NK-92 treated with Interleukin-12 subunit alpha and Interleukin-12 subunit beta, amount 100 ng/mL, for 24 hours (cell line): Measurements from ENCODE around the gene TANGO2.

Experiments used
- DNase-seq: peaks from one replicate; lab custom pipeline; 2025; lab: John Stamatoyannopoulos, UW

Gene TANGO2

DNA sequence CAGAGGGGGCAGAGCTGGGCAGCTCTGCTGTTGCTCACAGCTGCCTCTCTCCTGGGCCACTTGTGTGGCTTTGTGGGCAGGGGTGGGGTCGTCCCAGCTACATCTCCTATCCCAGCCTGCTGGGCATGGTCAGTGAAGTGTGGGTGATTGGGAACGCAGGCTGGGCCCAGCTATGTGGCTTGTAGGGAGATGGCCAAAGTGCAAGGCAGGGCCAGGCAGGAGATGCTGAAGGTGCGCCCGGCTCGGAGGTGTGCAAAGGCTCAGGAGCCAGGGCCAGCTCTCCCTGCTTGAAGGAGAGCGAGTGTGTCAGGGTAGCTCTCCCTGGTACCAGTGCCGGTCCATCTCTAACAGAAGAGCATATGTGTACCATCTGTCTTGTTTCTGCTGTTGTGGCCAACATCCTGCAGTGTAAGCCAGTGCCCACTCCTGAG lies 86.6 kb downstream of the TANGO2 start:
- no peak for DNase-seq

DNA sequence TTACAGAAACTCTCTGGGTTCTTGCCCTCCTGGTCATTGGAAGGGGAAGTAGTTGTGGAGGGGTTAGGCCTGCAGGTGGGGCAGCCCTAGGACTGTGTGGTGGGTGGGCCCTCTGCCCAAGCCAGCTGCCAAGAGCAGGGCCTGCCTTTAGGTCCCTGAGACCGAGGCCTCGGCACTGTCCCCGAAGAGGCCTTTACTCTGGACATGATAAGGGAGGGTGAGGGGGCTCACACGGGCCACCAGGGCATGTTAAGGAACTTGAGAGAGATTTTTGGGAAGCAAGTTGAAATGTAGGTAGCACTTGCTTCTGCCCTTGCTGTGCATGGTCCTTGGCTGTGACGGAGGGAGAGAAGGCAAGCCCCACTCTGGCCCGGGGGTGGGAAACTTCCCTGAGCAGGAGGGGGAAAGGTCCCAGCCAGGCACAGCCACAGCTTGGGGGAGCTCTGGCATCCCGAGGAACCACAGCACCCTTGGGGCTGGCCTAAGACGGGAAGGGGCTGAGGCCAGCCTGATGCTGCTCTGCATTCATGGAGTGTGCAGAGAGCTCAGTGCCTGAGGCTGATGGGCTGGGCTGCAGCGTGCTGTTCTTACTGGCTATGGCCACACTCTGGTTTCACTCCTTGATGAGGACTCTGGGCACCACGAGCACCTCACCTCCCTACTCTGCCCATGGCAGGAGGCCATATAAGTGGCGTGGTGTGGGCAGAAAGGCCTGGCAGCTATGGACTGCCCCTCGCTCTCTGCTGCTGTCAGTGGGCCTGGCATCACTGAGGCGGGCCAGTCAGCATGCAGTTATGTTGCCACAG lies 87.2 kb downstream of the TANGO2 start:
- DNase-seq = no peak

DNA sequence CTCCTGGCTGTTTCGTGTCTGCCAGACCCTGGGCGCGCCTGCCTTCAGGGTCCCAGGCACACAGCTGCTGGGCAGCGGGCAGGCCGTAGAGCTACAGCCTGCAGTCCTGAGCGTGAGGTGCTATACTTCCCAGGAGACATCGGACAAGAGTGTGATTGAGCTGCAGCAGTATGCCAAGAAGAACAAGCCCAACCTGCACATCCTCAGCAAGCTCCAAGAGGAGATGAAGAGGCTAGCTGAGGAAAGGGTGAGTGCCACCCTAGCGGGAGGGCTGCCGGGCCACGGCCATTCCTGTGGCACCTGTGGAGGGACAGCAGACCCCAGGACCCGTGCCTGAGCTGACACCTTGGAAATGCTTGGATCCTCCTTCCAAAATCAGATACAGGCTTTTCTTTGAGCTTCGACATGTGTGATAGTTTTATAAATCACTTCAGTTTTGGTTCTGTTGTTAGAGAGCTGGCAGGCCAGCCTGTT lies 87.9 kb downstream of the TANGO2 start:
- DNase-seq = no peak

DNA sequence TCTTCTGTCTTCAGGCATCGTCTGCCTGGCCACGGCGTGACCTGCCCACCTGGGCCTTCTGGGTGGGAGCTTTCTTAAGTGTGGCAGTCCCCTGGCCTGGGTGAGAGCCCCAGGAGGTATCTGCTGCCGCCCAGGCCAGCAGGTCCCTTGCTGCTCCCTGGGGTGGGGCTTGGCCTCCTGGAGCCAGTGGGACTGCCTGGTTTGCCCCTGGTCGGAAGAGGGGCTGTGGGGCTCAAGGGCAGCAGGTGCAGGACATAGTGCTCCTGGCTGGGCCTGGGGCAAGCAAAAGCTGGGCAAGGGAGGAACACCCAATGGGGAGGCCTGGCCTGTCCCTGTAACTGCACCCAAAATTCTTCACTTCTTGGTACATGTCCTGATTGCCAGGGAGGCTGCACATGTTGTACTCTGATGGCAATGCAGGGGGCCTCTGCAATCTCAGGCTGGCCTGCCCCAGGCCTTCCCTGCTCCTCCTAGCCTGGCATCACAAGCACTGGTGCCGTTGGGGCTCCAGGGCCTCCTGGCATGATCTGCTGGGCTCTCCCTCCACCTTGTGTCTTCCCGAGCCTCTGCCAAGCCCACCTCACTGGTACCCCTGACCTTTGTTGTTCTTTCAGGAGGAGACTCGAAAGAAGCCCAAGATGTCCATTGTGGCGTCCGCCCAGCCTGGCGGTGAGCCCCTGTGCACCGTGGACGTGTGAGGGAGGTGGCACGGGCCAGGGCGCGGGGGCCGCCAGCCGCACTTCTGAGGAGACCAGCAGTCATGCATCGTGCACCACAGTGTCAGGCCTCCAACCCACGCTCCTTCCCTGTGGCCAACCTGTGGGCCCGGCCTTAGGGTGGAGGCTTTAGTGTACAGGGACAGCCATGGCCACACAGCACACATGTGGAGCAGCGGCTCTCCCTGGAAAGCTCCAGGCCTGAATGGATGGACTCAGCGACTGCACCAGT lies 88.8 kb downstream of the TANGO2 start:
- DNase-seq = no peak

DNA sequence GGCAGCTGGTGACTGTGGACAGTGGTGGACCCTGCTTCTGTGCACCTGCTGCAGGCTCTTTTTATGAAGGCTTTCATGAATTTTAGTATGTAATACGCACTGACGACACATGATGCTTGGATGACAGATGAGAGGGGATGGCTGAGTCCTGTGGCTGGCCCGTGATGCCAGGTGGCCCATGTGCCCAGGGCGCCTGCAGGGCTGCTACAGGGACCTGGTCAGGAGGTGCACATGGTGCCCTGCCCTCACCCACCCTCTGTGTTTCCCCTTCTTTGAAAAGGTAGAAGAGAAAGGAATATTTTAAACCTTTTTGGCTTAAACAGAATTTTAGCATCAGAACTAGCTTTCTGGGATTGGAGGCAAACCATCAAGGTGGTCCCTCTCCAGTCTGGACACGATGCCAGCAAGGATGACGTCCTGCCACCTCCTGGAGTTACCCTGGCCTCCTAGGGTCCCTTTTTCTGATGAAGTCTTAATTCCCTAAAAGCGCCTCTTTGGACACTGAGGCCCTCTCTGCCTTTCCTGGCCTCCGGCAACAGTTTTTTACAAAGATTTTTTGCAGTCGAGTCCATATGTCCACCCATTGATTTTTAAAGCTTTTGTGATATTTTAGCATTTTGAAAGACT lies 89.6 kb downstream of the TANGO2 start:
- DNase-seq = no peak

DNA sequence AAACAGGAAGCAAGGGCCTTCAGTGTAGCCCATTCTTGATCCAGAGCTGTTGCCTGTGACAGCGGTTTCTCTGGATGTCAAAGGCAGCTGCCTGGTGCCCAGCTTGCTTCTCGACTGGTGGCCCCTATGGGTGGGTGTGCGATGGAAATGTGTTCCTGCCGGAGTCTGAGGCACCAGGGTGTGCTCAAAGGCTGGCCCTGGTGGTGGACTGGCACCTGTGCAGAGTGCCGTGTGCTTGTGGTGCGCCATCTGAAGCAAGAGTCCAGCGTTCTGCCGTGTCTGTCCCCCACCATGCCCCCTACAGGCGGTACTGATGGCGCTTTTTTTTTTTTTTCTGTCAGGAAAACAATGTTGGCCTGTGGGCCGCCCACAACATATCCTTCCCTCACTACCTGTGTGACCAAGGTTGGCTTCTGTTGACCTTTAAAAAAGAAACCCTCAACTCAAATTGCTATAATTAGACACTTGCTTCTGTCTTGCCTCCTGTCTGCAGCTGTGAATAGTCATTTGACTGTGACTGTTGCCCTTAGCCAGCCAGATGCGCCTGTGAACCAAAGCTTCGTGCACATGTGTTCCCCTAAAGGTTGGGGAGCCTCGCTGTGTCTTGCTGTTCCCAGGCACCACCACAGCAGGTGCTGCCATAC lies 90.3 kb downstream of the TANGO2 start:
- no peak for DNase-seq

DNA sequence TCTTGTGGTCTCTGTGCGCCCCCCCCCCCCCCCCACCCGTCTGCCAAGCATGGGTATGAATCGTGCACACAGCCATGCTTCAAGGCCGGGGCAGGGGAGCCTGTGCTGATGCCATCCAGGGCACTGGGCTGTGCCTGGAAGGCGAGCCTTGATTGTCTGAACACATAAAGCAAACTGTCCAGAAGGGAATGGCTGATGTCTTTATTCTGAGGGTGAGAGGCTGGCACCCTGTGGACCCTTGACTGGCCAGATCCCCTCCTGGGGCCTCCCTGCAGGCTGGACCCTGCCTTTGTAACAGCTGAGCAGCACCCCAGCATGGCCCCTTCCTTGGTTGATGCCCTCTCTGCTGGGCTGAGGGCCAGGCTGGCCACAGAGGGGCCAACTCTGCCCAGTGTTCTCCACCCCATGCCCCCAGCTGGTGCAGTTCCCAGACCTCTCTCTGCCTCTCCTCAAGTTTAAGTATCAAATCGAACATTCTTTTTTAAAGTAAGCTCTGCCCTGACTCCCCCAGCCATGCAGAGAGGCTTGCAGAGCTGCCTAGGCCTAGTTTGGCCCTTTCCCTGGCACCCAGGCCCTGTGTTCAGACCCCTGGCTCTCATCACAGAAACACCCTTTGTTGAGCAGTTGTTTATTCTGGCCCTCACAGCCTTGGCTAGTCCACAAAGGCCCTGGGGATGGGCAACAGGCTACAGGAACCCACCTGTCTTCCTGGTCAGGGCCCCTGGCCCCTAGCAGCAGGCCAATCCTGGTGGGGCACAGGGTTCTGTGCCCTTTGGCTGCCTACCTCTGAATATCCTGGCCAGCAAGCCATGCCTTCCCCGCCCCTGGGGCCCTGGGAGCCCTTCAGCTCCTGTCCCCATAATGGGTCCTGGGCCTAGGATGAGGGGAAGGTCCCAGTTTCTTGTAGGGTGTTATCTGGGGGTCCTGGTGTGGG lies 91.0 kb downstream of the TANGO2 start:
- no peak for DNase-seq

DNA sequence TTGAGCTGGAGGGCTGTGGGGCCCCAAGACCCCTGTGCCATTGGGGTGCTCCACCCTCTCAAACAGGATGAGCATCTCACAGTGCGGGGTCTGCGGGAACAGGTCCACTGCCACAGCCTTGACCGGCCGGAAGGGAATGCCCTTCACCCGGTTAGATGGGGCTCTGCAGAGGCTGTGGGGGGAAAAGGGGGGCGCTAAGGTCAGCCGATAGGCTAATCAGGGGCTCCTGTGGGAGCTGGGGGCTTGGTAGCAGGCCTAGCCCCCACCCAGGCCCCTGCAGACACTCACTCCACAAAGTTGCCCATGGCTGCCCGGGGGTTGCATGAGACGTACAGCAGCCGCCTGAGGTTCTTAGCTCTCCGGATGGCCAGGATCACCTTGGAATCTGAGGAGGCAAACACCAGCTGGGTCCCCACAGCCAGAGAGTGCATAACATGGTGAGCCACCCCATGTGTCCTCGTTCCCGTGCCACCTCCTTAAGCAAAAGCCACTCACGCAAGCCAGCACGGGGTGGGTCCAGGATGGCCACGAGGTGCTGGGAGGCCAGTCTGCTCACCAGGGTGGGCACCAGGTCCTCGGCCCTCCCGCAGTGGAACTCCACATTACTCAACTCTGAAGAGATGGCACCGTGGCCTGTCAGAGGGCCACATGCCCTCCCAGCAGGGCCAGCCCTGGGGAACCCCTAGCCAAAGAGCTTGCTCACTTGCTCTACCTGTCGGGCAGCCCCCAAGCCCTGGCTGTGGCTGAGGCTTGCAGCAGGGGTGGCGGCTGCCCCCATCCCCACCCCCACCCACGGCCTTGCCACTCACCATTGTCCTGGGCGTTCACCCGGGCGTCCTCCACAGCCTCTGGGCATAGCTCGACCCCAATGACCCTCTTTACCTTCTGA lies 92.0 kb downstream of the TANGO2 start:
- DNase-seq = no peak

DNA sequence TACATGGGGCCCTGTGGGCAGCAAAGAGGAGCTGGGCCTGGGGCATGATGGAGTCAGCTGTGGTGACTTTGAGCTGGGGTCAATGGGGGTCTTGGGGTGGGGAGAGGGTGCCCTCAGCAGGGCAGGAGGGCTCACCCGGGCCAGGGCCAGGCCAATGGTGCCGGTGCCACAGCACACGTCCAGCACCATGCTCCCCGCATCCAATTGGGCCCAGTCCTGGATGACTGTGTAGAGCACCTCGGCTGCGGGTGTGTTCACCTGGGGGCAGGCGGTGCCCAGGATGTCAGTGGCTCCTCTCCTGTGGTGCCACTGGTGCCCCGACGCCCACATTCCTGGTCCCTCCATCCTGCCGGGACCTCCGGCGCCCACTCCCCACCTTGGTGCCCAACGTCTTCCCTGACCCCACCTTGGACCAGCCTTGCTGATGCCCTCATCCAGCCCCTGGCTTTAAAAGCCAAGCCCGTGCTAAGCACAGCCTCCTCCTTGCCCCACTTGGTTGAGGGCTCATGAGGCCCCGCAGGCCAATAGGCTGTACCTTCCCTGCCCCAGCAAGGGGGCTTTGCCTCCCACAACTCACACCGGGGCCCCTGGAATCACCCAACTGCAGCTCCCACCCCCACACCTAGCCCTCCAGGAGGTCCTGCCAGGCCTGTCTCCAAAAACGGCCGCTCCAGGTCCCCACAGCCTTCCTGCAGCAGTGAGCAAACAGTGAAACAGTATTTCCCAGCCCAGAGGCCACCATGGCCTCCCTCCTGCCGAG lies 92.8 kb downstream of the TANGO2 start:
- DNase-seq = no peak

DNA sequence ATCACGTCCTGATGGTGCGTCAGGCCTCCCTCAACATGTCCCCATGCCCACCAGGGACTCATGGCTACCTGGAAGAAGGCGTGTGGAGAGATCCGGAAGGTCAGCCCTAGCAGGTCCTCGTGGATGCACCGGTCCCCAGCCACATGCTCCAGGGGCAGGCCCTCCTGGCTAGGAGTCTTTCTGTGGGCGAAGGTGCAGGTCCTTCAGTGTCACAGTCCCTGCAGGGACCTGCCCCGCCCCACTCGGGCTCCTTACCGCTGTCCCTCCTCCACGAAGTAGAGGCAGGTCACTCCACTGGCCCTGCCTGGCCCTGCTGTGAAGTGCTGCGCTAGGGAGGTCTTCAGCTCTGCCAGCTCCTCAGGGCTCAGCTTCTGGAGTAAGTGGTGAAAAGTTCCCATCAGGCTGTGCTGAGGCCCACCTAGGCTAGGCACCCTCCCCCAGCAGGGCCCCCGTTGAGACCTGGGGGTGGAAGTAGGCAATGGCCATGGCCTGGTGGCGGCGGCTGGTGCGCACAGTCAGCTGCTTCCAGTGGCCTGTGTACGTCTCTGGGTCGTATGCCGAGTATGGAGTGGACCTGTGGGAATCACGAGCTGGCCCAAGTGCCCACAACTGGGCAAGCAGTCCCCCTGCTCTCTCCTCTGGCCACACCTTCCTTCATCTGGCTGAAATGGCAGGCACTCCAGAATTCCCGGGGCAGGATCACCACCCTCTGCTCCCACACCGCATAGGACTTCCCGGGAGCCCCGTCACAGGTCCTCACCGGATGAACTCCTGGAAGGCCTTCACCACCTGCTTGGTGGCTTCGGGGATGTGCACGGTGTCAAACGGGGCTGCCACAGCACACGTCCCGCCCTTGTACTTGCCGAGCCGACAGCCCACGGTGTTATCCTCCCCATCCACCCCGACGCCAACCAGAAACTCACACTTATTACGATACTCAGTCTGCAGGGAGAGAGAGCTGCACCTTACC lies 93.9 kb downstream of the TANGO2 start:
- no peak for DNase-seq

DNA sequence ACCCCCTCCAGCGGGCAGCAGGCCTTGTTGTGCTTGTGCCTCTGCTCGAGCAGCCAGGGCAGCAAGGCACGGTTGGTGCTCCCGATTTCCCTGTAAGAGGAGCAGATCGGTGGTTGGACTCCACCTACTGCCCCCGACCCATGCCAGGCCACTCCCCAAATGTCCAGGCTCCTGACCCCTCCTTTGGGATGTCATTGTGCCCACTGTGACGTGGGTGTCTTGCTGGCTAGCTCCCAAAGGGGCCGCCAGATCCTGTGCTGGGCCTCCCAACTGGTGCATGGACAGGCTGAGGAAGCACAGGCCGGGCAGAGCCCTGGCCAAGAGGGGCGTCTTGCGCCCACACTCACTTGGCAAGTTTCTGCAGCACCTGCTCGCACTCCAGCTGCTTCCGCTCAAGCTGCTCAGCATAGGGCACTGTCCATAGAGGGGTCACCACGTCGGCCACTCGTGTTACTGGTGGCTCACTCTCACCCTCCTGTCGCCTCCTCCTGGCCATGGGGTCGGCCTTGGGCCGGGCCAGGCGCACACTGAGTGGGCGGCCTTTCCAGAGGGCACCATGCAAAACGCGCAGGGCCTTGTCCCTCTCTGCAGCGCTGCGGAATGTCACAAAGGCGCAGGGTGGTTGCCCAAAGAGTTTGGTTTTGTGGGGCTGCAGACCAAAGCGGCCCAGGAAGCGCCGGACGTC lies 94.9 kb downstream of the TANGO2 start, which contains the start of gene RANBP1:
Gene RANBP1, plus strand, starts transcription at position 414 of the 685 bp plus-strand sequence. Its CDS starts 81 bp downstream, at position 495.
- no peak for DNase-seq

DNA sequence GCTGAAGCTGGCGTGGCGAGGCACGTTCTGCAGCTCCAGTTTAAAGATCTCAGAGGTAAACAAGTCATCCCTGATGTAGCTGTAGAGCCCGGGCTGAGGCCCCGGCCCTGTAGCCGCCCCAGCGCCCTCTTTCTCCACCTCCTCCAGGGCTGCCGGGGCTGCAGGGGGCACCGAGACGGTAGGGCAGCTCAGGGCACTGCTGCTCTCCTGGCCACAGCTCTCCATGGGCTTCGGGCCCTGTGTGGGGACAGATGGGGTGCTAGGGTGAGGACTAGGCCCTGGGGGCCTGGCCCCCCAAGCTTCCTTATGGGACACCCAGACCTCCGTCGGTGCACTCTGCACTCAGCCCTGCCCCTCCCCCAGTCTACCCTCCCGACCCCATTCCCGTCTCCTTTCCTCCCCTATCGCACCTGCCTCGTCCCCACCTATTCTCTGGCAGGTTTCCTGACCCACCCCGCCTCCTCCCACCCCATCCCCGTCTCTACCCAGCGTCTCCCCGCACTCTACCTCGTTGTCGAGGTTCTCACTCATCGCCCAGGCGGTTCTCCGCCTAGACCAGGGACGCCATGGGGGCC lies 95.6 kb downstream of the TANGO2 start:
- DNase-seq = no peak
